CD4-positive, alpha-beta T cell treated with Interleukin-21 for 1 hour (primary cell): ENCODE results near the gene RPS17.
"Not testable (repeated sequence)": the region's sequence is repeated elsewhere in the genome, so short reads cannot be mapped to it uniquely, and the experiment has no call there.

ENCODE experiments used
- DNase-seq: peaks from one replicate; pipeline ENCODE4 v3.0.0-alpha.2; 2020

Gene RPS17

DNA sequence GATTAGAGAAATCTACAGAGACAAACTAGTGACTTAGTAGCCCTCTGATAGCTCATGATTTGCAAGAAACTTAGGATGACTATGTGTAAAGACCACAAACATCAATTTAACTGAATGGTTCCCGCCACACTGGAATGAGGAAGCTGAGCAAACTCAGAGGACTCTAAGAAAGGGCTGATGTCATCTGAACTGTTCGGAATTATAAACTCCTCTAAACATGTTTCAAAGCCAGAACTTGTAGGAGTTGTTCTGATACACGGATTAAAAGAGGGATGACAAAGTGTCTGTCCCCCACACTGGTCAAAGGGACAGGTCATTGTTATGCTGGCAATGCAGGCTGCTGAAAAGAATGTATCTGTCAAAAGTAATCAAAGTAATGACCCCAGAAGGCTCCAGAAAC is 34.4 kb downstream of the RPS17 start:
- not testable (repeated sequence) for DNase-seq

DNA sequence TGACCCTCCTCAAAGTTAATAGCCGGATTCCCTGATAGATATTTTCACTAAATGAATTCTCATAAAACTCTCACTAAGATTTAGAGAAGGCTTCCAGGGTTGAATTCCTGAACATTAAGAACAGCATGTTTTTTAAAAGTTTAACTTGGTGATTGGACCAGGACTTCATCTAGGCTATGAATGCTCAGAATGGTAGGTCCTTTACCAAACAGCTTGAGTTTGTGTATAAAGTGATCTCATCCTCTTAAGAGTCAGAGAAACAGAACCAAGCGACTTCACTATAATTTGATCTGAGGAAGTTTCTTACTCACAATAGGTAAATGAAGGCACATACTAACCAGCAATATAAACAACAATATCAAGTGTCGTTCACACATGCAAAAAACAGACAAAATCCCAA is 36.2 kb downstream of the RPS17 start:
- not testable (repeated sequence) for DNase-seq

DNA sequence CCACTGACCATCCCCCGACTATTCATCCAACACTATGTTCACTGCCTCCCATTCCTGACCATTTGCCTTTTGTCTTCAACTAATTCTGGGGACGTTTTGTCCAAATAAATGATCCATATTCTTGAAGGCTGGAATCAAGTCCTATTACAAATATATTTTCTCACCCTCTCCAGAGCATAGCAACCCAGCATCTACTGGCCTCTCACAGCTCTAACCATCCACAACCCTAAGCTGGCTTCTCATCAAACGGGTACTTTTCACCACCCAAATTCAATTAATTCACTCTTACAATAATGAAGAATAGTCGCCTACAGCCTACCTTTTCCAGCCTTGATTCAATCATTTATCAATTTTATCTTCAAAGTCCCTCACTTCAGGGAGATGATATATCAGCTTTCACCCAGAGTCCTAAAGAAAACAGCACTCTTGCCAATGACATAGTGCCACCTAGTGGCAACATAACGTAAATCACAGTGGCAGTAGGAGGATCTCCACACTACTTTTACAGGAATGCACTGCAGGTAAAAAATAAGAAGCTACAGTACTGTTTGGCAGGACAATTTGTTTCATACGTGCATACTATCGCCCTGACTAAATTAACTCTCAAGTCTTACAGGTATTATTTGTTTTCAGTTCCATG is 37.4 kb downstream of the RPS17 start:
- peak; percentile 60 for DNase-seq

- not testable (repeated sequence) for DNase-seq
These were observed 39.5 kb downstream of the RPS17 start for GRCh38 chr15:82500772-82501171.

- not testable (repeated sequence) for DNase-seq
These were observed 42.3 kb downstream of the RPS17 start for GRCh38 chr15:82497978-82498377.

GRCh38 chr15:82488250-82488649 is 52.0 kb downstream of the RPS17 start:
- DNase-seq, result not testable (repeated sequence)

DNA sequence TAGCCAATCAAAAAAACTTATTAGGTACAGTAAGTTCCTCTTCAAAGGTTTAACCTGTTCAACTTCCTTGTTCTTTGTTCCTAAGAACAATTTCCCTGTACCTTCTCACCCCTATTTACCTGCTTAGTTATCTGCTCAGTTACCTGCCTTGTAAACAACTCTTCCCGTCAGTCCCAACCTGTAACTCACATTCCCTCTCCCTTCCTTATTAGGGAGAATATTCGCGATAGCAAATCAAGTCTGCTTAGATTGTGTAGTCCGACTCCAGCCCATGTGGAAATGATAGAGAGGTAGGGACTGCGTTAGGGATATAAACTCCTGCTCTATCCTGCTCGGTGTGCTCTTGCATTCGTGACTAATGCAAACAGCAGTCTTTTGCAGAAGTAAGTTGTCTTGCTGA is 53.2 kb downstream of the RPS17 start:
- DNase-seq, result not testable (repeated sequence)
